HuH-7.5 (cell line): ENCODE measurements around the gene LIN7A.

Source experiments
- DNase-seq: peaks from one replicate; pipeline ENCODE4 v3.0.0; 2011; ENCODE audit warnings: low spot score

LIN7A gene

GRCh38 chr12:80858356-80858755, 79.4 kb downstream of the LIN7A start:
- DNase-seq = no peak

GRCh38 chr12:80857311-80857710, 80.4 kb downstream of the LIN7A start:
- DNase-seq = no peak

GRCh38 chr12:80849337-80849736, 88.4 kb downstream of the LIN7A start:
- DNase-seq = no peak

GRCh38 chr12:80848858-80849257, 88.9 kb downstream of the LIN7A start:
- no peak for DNase-seq

GRCh38 chr12:80847575-80847974, 90.2 kb downstream of the LIN7A start:
- no peak for DNase-seq

GRCh38 chr12:80846952-80847351, 90.8 kb downstream of the LIN7A start:
- no peak for DNase-seq

GRCh38 chr12:80845639-80846038, 92.1 kb downstream of the LIN7A start:
- DNase-seq = no peak

- DNase-seq = no peak
Measured at GRCh38 chr12:80843969-80844368, 93.8 kb downstream of the LIN7A start.

GRCh38 chr12:80838708-80839107, 99.0 kb downstream of the LIN7A start:
- DNase-seq = no peak

GRCh38 chr12:80838024-80838658, 99.6 kb downstream of the LIN7A start:
- DNase-seq = no peak

- no peak for DNase-seq
Measured at GRCh38 chr12:80837342-80837978, 100.3 kb downstream of the LIN7A start.

GRCh38 chr12:80834724-80835123, 103.0 kb downstream of the LIN7A start:
- no peak for DNase-seq

GRCh38 chr12:80830533-80831088, 107.1 kb downstream of the LIN7A start:
- no peak for DNase-seq

GRCh38 chr12:80829767-80830166, 108.0 kb downstream of the LIN7A start:
- no peak for DNase-seq

- no peak for DNase-seq
Measured at GRCh38 chr12:80825506-80825905, 112.2 kb downstream of the LIN7A start.

GRCh38 chr12:80823393-80823792, 114.3 kb downstream of the LIN7A start:
- no peak for DNase-seq

GRCh38 chr12:80821513-80822000, 116.2 kb downstream of the LIN7A start:
- DNase-seq = no peak

- no peak for DNase-seq
Measured at GRCh38 chr12:80818878-80819277, 118.9 kb downstream of the LIN7A start.

GRCh38 chr12:80815351-80815750, 122.4 kb downstream of the LIN7A start:
- DNase-seq = no peak

GRCh38 chr12:80814453-80814852, 123.3 kb downstream of the LIN7A start:
- no peak for DNase-seq

- DNase-seq = no peak
Measured at GRCh38 chr12:80813820-80814219, 123.9 kb downstream of the LIN7A start.

GRCh38 chr12:80811957-80812708, 125.6 kb downstream of the LIN7A start:
- no peak for DNase-seq

GRCh38 chr12:80810874-80811273, 126.9 kb downstream of the LIN7A start:
- no peak for DNase-seq
